GM10266 (cell line): ENCODE measurements around the gene ERC1.

Source experiments
- DNase-seq: peaks from one replicate; pipeline ENCODE4 v3.0.0; 2012; ENCODE audit errors: extremely low spot score
- CTCF ChIP-seq: IDR thresholded peaks from 2 replicates; pipeline ENCODE4 v1.5.1; 2012; ENCODE audit warnings: mild to moderate bottlenecking, low read depth; ENCODE audit not compliant: control insufficient read depth, insufficient read depth; ENCODE audit errors: missing control alignments

The ERC1 gene

DNA sequence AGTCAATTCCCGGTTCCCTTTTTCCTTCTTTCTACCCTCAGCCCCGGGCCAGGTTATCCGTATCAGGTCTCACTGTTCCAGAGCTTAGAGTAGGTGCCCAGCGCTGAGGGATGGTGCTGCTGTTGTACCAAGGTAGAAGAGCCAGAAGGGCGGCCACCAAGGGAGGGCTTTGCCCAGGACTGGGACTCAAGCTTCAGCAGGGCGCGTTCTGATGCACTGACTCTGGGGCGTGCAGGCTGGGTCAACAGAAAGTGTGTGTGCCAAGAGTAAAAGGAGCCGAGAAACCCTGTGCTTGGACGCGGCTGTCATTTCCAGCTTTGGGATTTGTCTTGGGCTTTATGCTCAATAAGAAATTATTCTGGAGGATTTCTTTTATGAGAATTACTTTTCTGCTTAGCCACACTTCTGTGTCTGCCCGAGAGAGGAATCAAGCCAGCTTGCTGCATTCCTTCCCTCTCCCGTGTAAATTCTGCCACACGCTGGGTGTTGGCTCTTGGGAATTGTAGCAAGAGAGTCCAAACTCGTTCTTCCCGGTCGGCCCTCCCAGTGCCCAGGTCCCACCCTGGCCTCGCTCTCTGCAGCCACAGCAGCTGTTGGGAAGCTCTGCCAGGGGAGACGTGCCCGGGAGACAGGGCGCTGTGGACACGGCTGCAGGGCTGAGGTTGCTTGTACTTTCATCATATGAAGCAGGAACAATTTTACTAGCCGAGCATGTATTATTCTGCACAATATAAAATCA, 505.3 kb downstream of the ERC1 start:
- DNase-seq, result no peak
- TF ChIP-seq CTCF, result no peak

GRCh38 chr12:1497161-1497560, 506.1 kb downstream of the ERC1 start:
- no peak for TF ChIP-seq CTCF
- no peak for DNase-seq

DNA sequence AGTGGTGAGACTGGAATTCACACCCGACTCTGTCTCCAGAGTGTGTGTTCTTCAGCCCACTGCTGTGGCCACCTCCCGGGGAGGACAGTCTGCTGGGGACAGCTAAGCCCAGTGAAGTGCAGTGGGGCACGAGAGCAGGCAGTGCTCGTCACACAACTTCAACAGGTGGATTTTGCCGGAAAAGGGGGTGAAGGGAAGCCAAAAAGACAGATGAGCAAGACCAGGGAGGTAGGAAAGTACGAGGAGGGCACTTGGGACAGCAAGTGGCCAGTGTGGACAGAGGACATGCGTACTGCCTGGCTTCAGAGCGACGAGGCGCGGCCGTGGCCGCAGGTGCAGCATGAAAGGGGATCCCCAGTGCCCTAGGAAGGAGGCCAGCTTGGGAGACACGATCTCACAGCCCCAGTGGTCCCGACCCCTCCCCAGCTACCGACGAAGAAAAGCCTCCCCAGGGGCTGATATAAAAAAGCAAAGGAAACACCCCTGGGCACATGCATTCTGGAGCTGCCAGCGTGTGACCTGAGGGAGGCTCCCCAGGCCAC, 507.2 kb downstream of the ERC1 start:
- DNase-seq, result no peak
- no peak for TF ChIP-seq CTCF

GRCh38 chr12:1499351-1499750, 508.3 kb downstream of the ERC1 start:
- TF ChIP-seq CTCF, result no peak
- no peak for DNase-seq

GRCh38 chr12:1500095-1500801, 509.2 kb downstream of the ERC1 start:
- DNase-seq, result no peak
- TF ChIP-seq CTCF, result no peak

DNA sequence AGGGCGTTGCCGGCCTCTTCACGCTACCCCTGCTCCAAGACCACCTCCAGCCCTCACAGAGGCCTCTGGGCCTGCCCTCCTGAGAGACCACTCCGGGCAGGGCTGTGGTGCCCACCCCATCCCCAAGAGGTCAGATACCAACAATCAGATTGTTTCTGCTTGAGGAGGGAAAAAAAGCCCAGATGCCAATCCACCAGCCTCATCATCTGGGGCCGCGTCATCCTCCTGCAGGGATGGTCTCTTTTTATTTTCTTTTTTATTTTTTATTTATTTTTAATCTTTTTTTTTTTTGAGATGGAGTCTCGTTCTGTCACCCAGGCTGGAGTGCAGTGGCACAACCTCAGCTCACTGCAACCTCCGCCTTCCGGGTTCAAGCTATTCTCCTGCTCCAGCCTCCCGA, 510.0 kb downstream of the ERC1 start:
- no peak for TF ChIP-seq CTCF
- no peak for DNase-seq
